Thoracic aorta (tissue), 2 donors: ENCODE measurements around the gene BCAN. TPM values are rescaled to one million over a fixed set of nuclear protein-coding genes. Genes with fewer than 3 reads are reported as not detected.

Experiments
- ATAC-seq: fragments of 150-250 bp; one replicate; pipeline ENCODE4 v1.8.0; 2017; ENCODE audit warnings: low read depth; ENCODE audit not compliant: insufficient number of reproducible peaks, low FRiP score
- DNase-seq: peaks from one replicate; pipeline ENCODE4 v3.0.0-alpha.2; 2020; ENCODE audit warnings: low spot score
- H3K27ac ChIP-seq, 2 donors: fragments of 200-600 bp; sonication (generic); 1 replicate in 1 of 2; 2 replicates in 1 of 2; pipeline ENCODE4 v1.5.1; 2016; ENCODE audit warnings: mild to moderate bottlenecking in 2 of 2, moderate library complexity in 2 of 2
- H3K27me3 ChIP-seq: fragments of 200-600 bp; sonication (generic); replicated peaks from 2 replicates; pipeline ENCODE4 v1.6.0; 2016; ENCODE audit warnings: mild to moderate bottlenecking; ENCODE audit not compliant: insufficient read depth
- H3K36me3 ChIP-seq: fragments of 200-600 bp; sonication (generic); one replicate; pipeline ENCODE4 v1.5.1; 2016
- H3K4me1 ChIP-seq, 2 donors: fragments of 200-600 bp; sonication (generic); 1 replicate in 1 of 2; 2 replicates in 1 of 2; pipeline versions ENCODE4 v1.5.1 to v1.6.0; 2016; ENCODE audit warnings: low read depth in 2 of 2, mild to moderate bottlenecking in 1 of 2; ENCODE audit not compliant: control insufficient read depth in 1 of 2
- H3K4me3 ChIP-seq: fragments of 200-600 bp; sonication (generic); 2 replicates; pipeline ENCODE4 v1.5.1; 2016; ENCODE audit warnings: mild to moderate bottlenecking
- H3K9me3 ChIP-seq: fragments of 200-600 bp; sonication (generic); 2 replicates; pipeline ENCODE4 v1.5.1; 2016
- CTCF ChIP-seq: fragments of 200-600 bp; sonication (generic); IDR thresholded peaks from one replicate; pipeline ENCODE4 v1.5.1; 2019; ENCODE audit warnings: antibody characterized with exemption
- total RNA-seq, 2 donors: library from RNA; depleted of rRNA; stranded (reverse); fragments of >200 nt; gene quantifications; one replicate each; pipeline versions ENCODE4 v1.1.0 to v1.2.3, GENCODE V29; 2016

The BCAN gene
- total RNA-seq, 2 donors from 2014 or later = 0.54 to 0.99 TPM

GRCh38 chr1:156681196-156681960, 39.5 kb downstream of the BCAN start:
- H3K36me3 ChIP-seq = no peaks in the 10 kb centered on the region
- TF ChIP-seq CTCF = no peak
- no peak for DNase-seq

DNA sequence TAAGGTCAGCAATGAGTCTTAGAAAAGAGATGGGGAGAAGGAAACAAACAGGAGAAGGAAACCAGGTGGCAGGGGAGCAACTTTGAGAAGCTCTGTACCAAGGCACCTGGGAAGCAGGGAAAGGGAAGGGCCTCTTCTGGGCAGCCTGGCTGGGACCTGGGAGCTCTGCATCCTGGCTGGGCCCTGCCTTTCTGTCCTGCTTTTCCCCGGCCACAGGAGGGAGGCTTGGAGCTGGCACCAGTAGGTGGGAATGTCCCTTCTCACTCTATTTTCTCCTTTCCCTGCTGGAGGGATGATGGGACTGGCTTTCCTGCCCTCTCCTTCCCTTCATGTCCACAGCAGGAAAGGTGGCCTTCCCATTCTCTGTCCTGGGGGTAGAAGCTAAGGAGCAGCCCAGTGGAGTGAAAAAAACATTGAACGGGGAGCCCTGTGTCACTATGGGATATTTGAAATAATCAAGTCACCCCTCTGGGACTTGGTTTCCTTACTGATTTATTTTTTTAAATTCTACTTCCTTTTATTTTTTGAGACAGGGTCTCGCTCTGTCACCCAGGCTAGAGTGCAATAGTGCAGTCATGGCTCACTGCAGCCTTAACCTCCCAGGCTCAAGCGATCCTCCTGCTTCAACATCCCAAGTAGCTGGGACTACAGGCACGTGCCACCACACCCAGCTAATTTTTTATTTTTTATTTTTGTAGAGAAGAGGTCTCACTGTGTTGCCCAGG, 40.4 kb downstream of the BCAN start:
- no peaks in the 10 kb centered on the region for H3K36me3 ChIP-seq
- H3K4me1 ChIP-seq = peaks cover 6% of the 10 kb centered on the region in 2 donors
- H3K27ac ChIP-seq = no peak overlapping the region
- ATAC-seq (no peak), DNase-seq (no peak)
- H3K4me3 ChIP-seq = no peak overlapping the region
- H3K27me3 ChIP-seq = no peaks in the 10 kb centered on the region
- no peaks in the 10 kb centered on the region for H3K9me3 ChIP-seq
- no peak for TF ChIP-seq CTCF

More at GRCh38 chr1:156681196-156681960, 39.5 kb downstream of the BCAN start:
- no peaks in the 10 kb centered on the region for H3K9me3 ChIP-seq
- no peaks in the 10 kb centered on the region for H3K27me3 ChIP-seq
- no peak overlapping the region for H3K27ac ChIP-seq
- no peak for ATAC-seq
- no peak overlapping the region for H3K4me3 ChIP-seq
- H3K4me1 ChIP-seq = peaks cover 10 to 14% of the 10 kb centered on the region in 2 donors

GRCh38 chr1:156684227-156684782, 42.4 kb downstream of the BCAN start:
- DNase-seq (no peak), ATAC-seq (no peak)
- Histone ChIP-seq H3K4me1 (no peaks in the 10 kb centered on the region), H3K4me3 (no peak overlapping the region), H3K36me3 (no peaks in the 10 kb centered on the region), H3K27me3 (no peaks in the 10 kb centered on the region), H3K9me3 (no peaks in the 10 kb centered on the region), H3K27ac (no peak overlapping the region)
- TF ChIP-seq CTCF = no peak

GRCh38 chr1:156689035-156689952, 47.4 kb downstream of the BCAN start:
- no peak for ATAC-seq
- H3K4me1 ChIP-seq = peaks cover 0 to 4% of the 10 kb centered on the region in 2 donors
- H3K27ac ChIP-seq = no peak overlapping the region
- peak; percentile 38 for DNase-seq
- H3K36me3 ChIP-seq = no peaks in the 10 kb centered on the region
- peak overlapping the region; percentile 10 for H3K4me3 ChIP-seq
- H3K27me3 ChIP-seq = peaks cover 10% of the 10 kb centered on the region
- peak; percentile 92 for TF ChIP-seq CTCF
- no peaks in the 10 kb centered on the region for H3K9me3 ChIP-seq
